ENCODE results near the gene RIOK2.

RIOK2 gene

GRCh38 chr5:97208714-97209113 lies 25.7 kb upstream of the RIOK2 start:
- Histone ChIP-seq H3K27ac (ENCODE audit: extremely low read depth, low read depth, low read length) (no peak overlapping the region), H3K36me3 (ENCODE audit: control insufficient read depth in 2 of 2, insufficient read depth in 1 of 2, low read length in 2 of 2) (no peaks in the 10 kb centered on the region), H3K4me1 (ENCODE audit: control insufficient read depth, insufficient read depth, low read length) (no peaks in the 10 kb centered on the region), H3K4me3 (ENCODE audit: low read depth, low read length) (no peak overlapping the region), H3K9me3 (ENCODE audit: control insufficient read depth, insufficient read depth, low read depth, low read length) (no peaks in the 10 kb centered on the region)
- CTCF ChIA-PET, result interaction anchor here (0.8 to 1.5 kb wide), 2 partner anchors 22 to 23 kb away, joined by 3 to 4 read pairs; no protein-coding TSS in a partner anchor
- no peak for TF ChIP-seq ZNF350 (tag by site-specific recombination; IDR thresholded peaks at IDR 0.05)
- POLR2A ChIA-PET, result no interaction called here

DNA sequence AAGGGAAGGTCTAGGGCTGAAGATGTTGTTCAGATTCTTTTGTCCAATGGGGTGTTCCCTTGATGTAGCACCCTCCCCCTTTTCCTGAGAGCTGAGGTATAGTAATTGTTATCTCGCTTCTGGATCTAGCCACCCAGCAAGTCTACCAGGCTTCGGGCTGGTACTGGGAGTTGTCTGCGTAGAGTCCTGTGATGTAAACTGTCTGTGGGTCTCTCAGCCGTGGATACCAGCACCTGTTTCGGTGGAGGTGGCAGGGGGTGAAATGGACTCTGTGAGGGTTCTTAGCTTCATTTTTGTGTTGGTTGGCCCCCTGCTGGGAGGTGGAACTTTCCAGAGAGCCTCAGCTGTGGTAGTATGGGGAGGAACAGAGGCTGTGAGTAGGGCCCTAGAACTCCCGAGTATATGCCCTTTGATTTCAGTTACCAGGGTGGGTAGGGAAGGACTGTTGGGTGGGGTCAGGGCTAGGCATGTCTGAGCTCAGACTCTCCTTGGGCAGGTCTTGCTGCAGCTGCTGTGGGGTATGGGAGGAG lies 25.2 kb upstream of the RIOK2 start:
- ChIA-PET POLR2A (interaction anchor here (0.6 kb wide), 1 partner anchor 1673 kb away, joined by 3 read pairs; no protein-coding TSS in a partner anchor), CTCF (interaction anchor here (0.6 to 1.5 kb wide), 3 partner anchors 22 to 705 kb away, joined by 3 to 5 read pairs (median 4); no protein-coding TSS in a partner anchor)
- H3K4me1 ChIP-seq (ENCODE audit: control insufficient read depth, insufficient read depth, low read length), result no peaks in the 10 kb centered on the region
- no peak overlapping the region for H3K4me3 ChIP-seq (ENCODE audit: low read depth, low read length)
- no peak overlapping the region for H3K27ac ChIP-seq (ENCODE audit: extremely low read depth, low read depth, low read length)
- no peak for TF ChIP-seq ZNF837 (tag by site-specific recombination; IDR thresholded peaks at IDR 0.05)
- no peak for TF ChIP-seq ZBTB49 (tag by site-specific recombination; IDR thresholded peaks at IDR 0.05; ENCODE audit: low read depth)
- TF ChIP-seq ZNF354C (tag by site-specific recombination; IDR thresholded peaks at IDR 0.05; ENCODE audit: borderline replicate concordance, low read depth), result no peak
- TF ChIP-seq ZFP41 (tag by site-specific recombination; IDR thresholded peaks at IDR 0.05; ENCODE audit: borderline replicate concordance), result no peak
- no peak for TF ChIP-seq ZNF16 (tag by site-specific recombination; IDR thresholded peaks at IDR 0.05; ENCODE audit: low read depth)
- no peak for TF ChIP-seq GLIS1 (tag by site-specific recombination; IDR thresholded peaks at IDR 0.05)
- no peak for TF ChIP-seq GLI4 (tag by site-specific recombination; IDR thresholded peaks at IDR 0.05)
- no peak for TF ChIP-seq ZNF138 (tag by site-specific recombination; IDR thresholded peaks at IDR 0.05; ENCODE audit: borderline replicate concordance)
- TF ChIP-seq ZSCAN23 (tag by site-specific recombination; IDR thresholded peaks at IDR 0.05), result no peak
- TF ChIP-seq ZBTB21 (tag by site-specific recombination; IDR thresholded peaks at IDR 0.05), result no peak
- no peak for TF ChIP-seq ZNF560 (tag by site-specific recombination; IDR thresholded peaks at IDR 0.05; ENCODE audit: borderline replicate concordance)
- TF ChIP-seq TRIM28 (IDR thresholded peaks at IDR 0.05; ENCODE audit: borderline replicate concordance, low read length), result no peak
- TF ChIP-seq ZBTB48 (tag by site-specific recombination; IDR thresholded peaks at IDR 0.05), result no peak
- no peak for TF ChIP-seq ZBTB8A (tag by site-specific recombination; IDR thresholded peaks at IDR 0.05)
- no peak for TF ChIP-seq MEIS1 (CRISPR knock-in tag; IDR thresholded peaks at IDR 0.05; ENCODE audit: borderline replicate concordance)
- H3K9me3 ChIP-seq (ENCODE audit: control insufficient read depth, insufficient read depth, low read depth, low read length), result no peaks in the 10 kb centered on the region
- no peaks in the 10 kb centered on the region for H3K36me3 ChIP-seq (ENCODE audit: control insufficient read depth in 2 of 2, insufficient read depth in 1 of 2, low read length in 2 of 2)

DNA sequence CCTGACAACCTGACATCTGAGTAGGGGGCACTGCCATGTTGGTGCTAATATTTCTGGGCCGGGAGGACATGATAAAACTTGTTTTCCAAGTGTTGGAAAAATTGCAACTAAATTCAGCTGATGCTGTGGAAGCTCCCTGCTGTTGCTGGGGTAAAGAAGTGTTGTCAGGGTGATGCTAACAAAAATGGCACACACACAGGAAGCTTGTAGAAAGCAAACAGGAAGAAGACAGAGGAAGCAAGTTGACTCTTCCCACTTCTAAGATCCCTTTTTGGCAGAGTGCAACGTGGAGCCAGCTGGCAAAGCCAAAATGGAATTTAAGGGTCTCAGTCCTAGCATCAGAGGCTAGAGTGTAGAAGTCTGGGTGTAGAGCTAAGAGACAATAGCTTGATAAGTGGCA lies 11.3 kb upstream of the RIOK2 start:
- H3K27ac ChIP-seq (ENCODE audit: extremely low read depth, low read depth, low read length), result no peak overlapping the region
- POLR2A ChIA-PET, result interaction anchor here (3.0 kb wide), 1 partner anchor 11 kb away, joined by 15 read pairs; the partner anchor contains the start of gene RIOK2
- peaks cover 12% of the 10 kb centered on the region for H3K4me1 ChIP-seq (ENCODE audit: control insufficient read depth, insufficient read depth, low read length)
- no peaks in the 10 kb centered on the region for H3K36me3 ChIP-seq (ENCODE audit: control insufficient read depth in 2 of 2, insufficient read depth in 1 of 2, low read length in 2 of 2)
- CTCF ChIA-PET, result no interaction called here
- no peaks in the 10 kb centered on the region for H3K9me3 ChIP-seq (ENCODE audit: control insufficient read depth, insufficient read depth, low read depth, low read length)
- no peak for TF ChIP-seq ZBTB7A (tag by site-specific recombination; IDR thresholded peaks at IDR 0.05; ENCODE audit: low read depth)
- no peak for TF ChIP-seq ZNF768 (tag by site-specific recombination; IDR thresholded peaks at IDR 0.05)
- TF ChIP-seq ZBTB11 (tag by site-specific recombination; conservative IDR thresholded peaks at IDR 0.05; ENCODE audit: low read depth), result no peak
- no peak overlapping the region for H3K4me3 ChIP-seq (ENCODE audit: low read depth, low read length)

All from HEK293 (cell line).